Smooth muscle cell (in vitro differentiated cells): Measurements from ENCODE around the gene MOAP1. TPM values are rescaled to one million over a fixed set of nuclear protein-coding genes. Genes with fewer than 3 reads are reported as not detected.
"Not testable (repeated sequence)": the region's sequence is repeated elsewhere in the genome, so short reads cannot be mapped to it uniquely, and the experiment has no call there.

Source experiments
- DNase-seq: peaks from one replicate; lab custom pipeline; 2025; ENCODE audit not compliant: unreplicated experiment; lab: John Stamatoyannopoulos, UW
- H2AFZ ChIP-seq: fragments of 200-600 bp; sonication (generic); 2 replicates; pipeline ENCODE4 v1.6.0; 2016; ENCODE audit warnings: antibody characterized with exemption, low read depth, mild to moderate bottlenecking
- H3F3A ChIP-seq: fragments of 200-600 bp; sonication (generic); 2 replicates; pipeline ENCODE4 v1.6.0; 2017; ENCODE audit warnings: antibody characterized with exemption, low read depth
- H3K27ac ChIP-seq: fragments of 200-600 bp; sonication (generic); 2 replicates; pipeline ENCODE4 v1.5.1; 2016; ENCODE audit warnings: low read depth, mild to moderate bottlenecking
- H3K27me3 ChIP-seq: fragments of 200-600 bp; sonication (generic); 2 replicates; pipeline ENCODE4 v1.6.1; 2016; ENCODE audit warnings: low read depth, mild to moderate bottlenecking
- H3K36me3 ChIP-seq: fragments of 200-600 bp; sonication (generic); 2 replicates; pipeline ENCODE4 v1.5.1; 2016; ENCODE audit warnings: low read depth
- H3K4me1 ChIP-seq: fragments of 200-600 bp; sonication (generic); 2 replicates; pipeline ENCODE4 v1.5.1; 2016; ENCODE audit warnings: low read depth
- H3K4me2 ChIP-seq: fragments of 200-600 bp; sonication (generic); 2 replicates; pipeline ENCODE4 v1.6.0; 2016; ENCODE audit warnings: mild to moderate bottlenecking
- H3K4me3 ChIP-seq: fragments of 200-600 bp; sonication (generic); 2 replicates; pipeline ENCODE4 v1.5.1; 2016; ENCODE audit warnings: mild to moderate bottlenecking
- H3K79me2 ChIP-seq: fragments of 200-600 bp; sonication (generic); 2 replicates; pipeline ENCODE4 v1.6.0; 2016; ENCODE audit warnings: low read depth, mild to moderate bottlenecking
- H3K9ac ChIP-seq: fragments of 200-600 bp; sonication (generic); 2 replicates; pipeline ENCODE4 v1.6.0; 2016; ENCODE audit warnings: low read depth
- H3K9me3 ChIP-seq: fragments of 200-600 bp; sonication (generic); replicated peaks from 2 replicates; pipeline ENCODE4 v1.5.1; 2016; ENCODE audit warnings: low read depth
- H4K20me1 ChIP-seq: fragments of 200-600 bp; sonication (generic); 2 replicates; pipeline ENCODE4 v1.6.0; 2016; ENCODE audit warnings: low read depth
- CTCF ChIP-seq: fragments of 200-600 bp; sonication (generic); IDR thresholded peaks from 2 replicates; pipeline ENCODE4 v1.5.1; 2017; ENCODE audit warnings: borderline replicate concordance, mild to moderate bottlenecking, antibody characterized with exemption; ENCODE audit not compliant: insufficient read depth, poor library complexity, severe bottlenecking
- WGBS: methylation state at CpG from one replicate; pipeline ENCODE4 v1.1.7; 2016; ENCODE audit warnings: low lambda C conversion rate; 5-methylcytosine and 5-hydroxymethylcytosine counted together
- polyA plus RNA-seq: library from polyadenylated mRNA; unstranded; fragments of >200 nt; fragmentation: Nextera tagmentation; extraction: Ambion mirVana; gene quantifications from 2 replicates; pipeline ENCODE4 v1.2.1, GENCODE V29; 2016
- total RNA-seq: library from RNA; depleted of rRNA; stranded (reverse); fragments of >200 nt; gene quantifications from 2 replicates; pipeline ENCODE4 v1.2.3, GENCODE V29; 2014

The MOAP1 gene
- total and polyA plus RNA-seq, 2 experiments from 2014 or later, result 6.9 to 7.7 TPM

- not testable (repeated sequence) for H2AFZ ChIP-seq, H3K79me2 ChIP-seq, H3F3A ChIP-seq, H3K4me3 ChIP-seq, H4K20me1 ChIP-seq, H3K27me3 ChIP-seq, DNase-seq, H3K4me2 ChIP-seq, H3K4me1 ChIP-seq, H3K9me3 ChIP-seq, H3K36me3 ChIP-seq, H3K27ac ChIP-seq, H3K9ac ChIP-seq
- 87% methylated on average over 9 of the region's 9 CpGs for WGBS
Observed at GRCh38 chr14:93168610-93169009, 16.1 kb downstream of the MOAP1 start.

- H2AFZ ChIP-seq, H3K4me1 ChIP-seq, H3K4me3 ChIP-seq, H3K36me3 ChIP-seq, H3K9ac ChIP-seq, H3K79me2 ChIP-seq, DNase-seq, H3K27me3 ChIP-seq, H3K27ac ChIP-seq, H4K20me1 ChIP-seq, H3K9me3 ChIP-seq, H3F3A ChIP-seq, H3K4me2 ChIP-seq: not testable (repeated sequence)
- 93% methylated on average over 26 of the region's 26 CpGs for WGBS
Observed at GRCh38 chr14:93165271-93166265, 19.1 kb downstream of the MOAP1 start.

GRCh38 chr14:93163564-93163963, 21.1 kb downstream of the MOAP1 start:
- Histone ChIP-seq H3K36me3 (no peaks in the 10 kb centered on the region), H3K4me3 (no peak overlapping the region), H4K20me1 (no peaks in the 10 kb centered on the region), H3K9ac (no peak overlapping the region), H2AFZ (no peak overlapping the region), H3K27ac (no peak overlapping the region), H3F3A (no peaks in the 10 kb centered on the region), H3K4me1 (no peaks in the 10 kb centered on the region), H3K79me2 (no peaks in the 10 kb centered on the region), H3K9me3 (no peaks in the 10 kb centered on the region), H3K27me3 (no peaks in the 10 kb centered on the region), H3K4me2 (no peak overlapping the region)
- TF ChIP-seq CTCF, result no peak
- 79% methylated on average over 5 of the region's 5 CpGs for WGBS
- DNase-seq, result no peak

GRCh38 chr14:93161411-93161940, 23.2 kb downstream of the MOAP1 start:
- DNase-seq, result no peak
- WGBS, result 78% methylated on average over 4 of the region's 4 CpGs
- Histone ChIP-seq H3K36me3 (no peaks in the 10 kb centered on the region), H3K4me3 (no peak overlapping the region), H3K4me1 (no peaks in the 10 kb centered on the region), H4K20me1 (no peaks in the 10 kb centered on the region), H3K4me2 (no peak overlapping the region), H3F3A (no peaks in the 10 kb centered on the region), H3K9me3 (no peaks in the 10 kb centered on the region), H3K27me3 (no peaks in the 10 kb centered on the region), H3K9ac (no peak overlapping the region), H2AFZ (no peak overlapping the region), H3K79me2 (no peaks in the 10 kb centered on the region), H3K27ac (no peak overlapping the region)
- no peak for TF ChIP-seq CTCF
